ENCODE data around the gene DKC1.
"Not testable (repeated sequence)": the region's sequence is repeated elsewhere in the genome, so short reads cannot be mapped to it uniquely, and the experiment has no call there.

Gene DKC1

GRCh38 chrX:154791939-154792338 is 29.3 kb downstream of the DKC1 start:
- no peak for DNase-seq (ENCODE audit: low spot score)

- no peak for DNase-seq (ENCODE audit: low spot score)
Measured at GRCh38 chrX:154793084-154793795, 30.6 kb downstream of the DKC1 start.

GRCh38 chrX:154795016-154795415 is 32.4 kb downstream of the DKC1 start:
- no peak for DNase-seq (ENCODE audit: low spot score)

- DNase-seq (ENCODE audit: low spot score) = no peak
Measured at GRCh38 chrX:154797006-154797405, 34.3 kb downstream of the DKC1 start.

GRCh38 chrX:154799556-154800348 is 37.1 kb downstream of the DKC1 start:
- no peak for DNase-seq (ENCODE audit: low spot score)

GRCh38 chrX:154800478-154801210 is 38.0 kb downstream of the DKC1 start:
- no peak for DNase-seq (ENCODE audit: low spot score)

- DNase-seq (ENCODE audit: low spot score) = no peak
Measured at GRCh38 chrX:154802947-154803346, 40.3 kb downstream of the DKC1 start.

- DNase-seq (ENCODE audit: low spot score) = no peak
Measured at GRCh38 chrX:154804261-154804956, 41.7 kb downstream of the DKC1 start.

- DNase-seq (ENCODE audit: low spot score) = peak; percentile 71
Measured at GRCh38 chrX:154804957-154805695, 42.5 kb downstream of the DKC1 start, which contains the start of gene MPP1. Gene MPP1 (minus strand): TSS chrX:154805485. CDS start chrX:154805373, 112 bp downstream.

- DNase-seq (ENCODE audit: low spot score) = no peak
Measured at GRCh38 chrX:154805696-154806091, 43.0 kb downstream of the DKC1 start.

GRCh38 chrX:154806837-154807501 is 44.3 kb downstream of the DKC1 start:
- no peak for DNase-seq (ENCODE audit: low spot score)

GRCh38 chrX:154809939-154810665 is 47.4 kb downstream of the DKC1 start:
- DNase-seq (ENCODE audit: low spot score) = peak; percentile 7

- DNase-seq (ENCODE audit: low spot score) = no peak
Measured at GRCh38 chrX:154812341-154813101, 49.9 kb downstream of the DKC1 start.

GRCh38 chrX:154813801-154814200 is 51.1 kb downstream of the DKC1 start:
- no peak for DNase-seq (ENCODE audit: low spot score)

- DNase-seq (ENCODE audit: low spot score) = no peak
Measured at GRCh38 chrX:154815274-154815818, 52.7 kb downstream of the DKC1 start.

- not testable (repeated sequence) for DNase-seq (ENCODE audit: low spot score)
Measured at GRCh38 chrX:154816326-154816898, 53.7 kb downstream of the DKC1 start.

- DNase-seq (ENCODE audit: low spot score) = not testable (repeated sequence)
Measured at GRCh38 chrX:154817048-154817618, 54.5 kb downstream of the DKC1 start.
